ENCODE results near the gene MYOZ3. TPM values are rescaled to one million over a fixed set of nuclear protein-coding genes. Genes with fewer than 3 reads are reported as not detected.

MYOZ3 gene
- total RNA-seq, 1 experiment from 2014 or later = 0.45 TPM

DNA sequence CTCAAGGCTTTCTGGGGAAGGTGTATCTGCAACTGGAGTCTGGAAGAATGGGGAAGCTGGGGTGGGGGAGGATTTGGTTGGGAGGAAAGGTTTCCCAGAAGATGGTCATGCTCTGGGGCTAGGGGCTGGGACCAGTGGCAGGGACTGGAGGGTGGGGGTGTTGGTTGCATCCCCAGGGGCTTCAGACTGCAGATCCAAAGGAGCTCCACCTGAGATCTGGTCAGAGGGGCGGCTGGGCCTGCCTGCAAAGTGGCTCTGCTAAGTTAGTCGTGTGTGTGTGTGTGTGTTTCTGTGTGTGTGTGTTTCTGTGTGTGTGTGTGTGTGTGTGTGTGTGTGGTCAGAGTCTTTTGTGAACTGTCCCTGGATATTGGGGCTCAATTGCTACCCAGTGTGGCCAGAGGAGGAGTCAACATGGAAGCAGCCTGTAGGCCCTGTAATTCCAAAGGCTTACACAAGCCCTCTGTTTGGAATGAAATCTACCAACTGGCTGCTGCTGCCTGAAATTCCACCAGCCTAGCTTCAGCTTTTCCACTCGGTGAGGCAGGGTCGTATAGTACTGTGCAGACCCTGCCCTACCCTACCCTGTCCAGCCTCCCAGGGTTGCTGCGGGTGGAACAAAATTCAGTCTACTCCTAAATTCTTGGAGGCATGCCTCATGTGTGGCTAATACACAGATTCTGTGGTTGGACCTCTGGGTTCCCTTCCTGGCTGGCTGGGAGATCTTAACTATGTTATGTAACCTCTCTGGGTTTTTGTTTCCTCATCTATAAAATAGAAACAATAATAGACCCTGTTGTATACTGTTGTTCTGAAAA, 33.1 kb upstream of the MYOZ3 start:
- no peak for DNase-seq (ENCODE audit: low spot score)

DNA sequence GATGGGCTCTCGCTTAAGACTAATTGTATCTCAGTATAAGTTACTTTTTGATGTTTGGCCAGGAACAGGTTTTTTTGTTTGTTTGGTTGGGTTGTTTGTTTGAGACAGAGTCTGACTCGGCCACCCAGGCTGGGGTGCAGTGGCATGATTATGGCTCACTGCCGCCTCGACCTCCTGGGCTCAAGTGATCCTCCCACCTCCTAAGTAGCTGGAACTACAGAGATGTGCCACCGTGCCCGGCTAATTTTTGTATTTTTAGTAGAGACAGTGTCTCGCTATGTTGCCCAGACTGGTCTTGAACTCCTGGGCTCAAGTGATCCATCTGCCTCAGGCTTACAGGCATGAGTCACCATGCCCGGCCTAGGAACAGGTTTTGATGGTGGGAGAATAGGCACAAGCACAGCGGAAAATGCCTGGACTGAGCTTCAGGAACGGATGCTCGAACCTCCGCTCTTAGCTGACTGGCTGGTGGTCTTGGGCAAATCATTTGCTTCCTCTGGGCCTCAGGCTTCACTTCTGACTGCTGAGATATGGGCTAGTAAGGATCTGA, 32.0 kb upstream of the MYOZ3 start:
- DNase-seq (ENCODE audit: low spot score) = no peak

DNA sequence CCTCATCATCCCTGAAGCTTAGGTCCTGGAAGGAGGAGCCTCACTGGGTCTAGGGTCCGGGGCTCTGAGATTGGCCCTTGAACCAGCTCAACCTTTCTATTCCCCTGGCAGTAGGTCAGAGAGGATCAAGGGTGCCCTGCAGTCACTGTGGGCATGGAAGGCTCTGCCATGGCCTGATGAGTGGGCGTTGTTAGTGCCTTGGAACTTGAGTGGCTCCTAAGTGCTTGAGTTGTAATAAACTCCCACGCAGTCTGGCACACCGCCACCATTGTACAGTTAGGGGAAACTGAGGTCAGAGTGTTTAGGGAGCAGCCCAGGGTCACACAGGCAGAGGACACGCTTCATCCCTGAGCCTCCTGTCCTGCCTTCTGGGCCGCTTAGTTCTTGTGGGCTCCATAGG, 31.0 kb upstream of the MYOZ3 start:
- DNase-seq (ENCODE audit: low spot score) = no peak

DNA sequence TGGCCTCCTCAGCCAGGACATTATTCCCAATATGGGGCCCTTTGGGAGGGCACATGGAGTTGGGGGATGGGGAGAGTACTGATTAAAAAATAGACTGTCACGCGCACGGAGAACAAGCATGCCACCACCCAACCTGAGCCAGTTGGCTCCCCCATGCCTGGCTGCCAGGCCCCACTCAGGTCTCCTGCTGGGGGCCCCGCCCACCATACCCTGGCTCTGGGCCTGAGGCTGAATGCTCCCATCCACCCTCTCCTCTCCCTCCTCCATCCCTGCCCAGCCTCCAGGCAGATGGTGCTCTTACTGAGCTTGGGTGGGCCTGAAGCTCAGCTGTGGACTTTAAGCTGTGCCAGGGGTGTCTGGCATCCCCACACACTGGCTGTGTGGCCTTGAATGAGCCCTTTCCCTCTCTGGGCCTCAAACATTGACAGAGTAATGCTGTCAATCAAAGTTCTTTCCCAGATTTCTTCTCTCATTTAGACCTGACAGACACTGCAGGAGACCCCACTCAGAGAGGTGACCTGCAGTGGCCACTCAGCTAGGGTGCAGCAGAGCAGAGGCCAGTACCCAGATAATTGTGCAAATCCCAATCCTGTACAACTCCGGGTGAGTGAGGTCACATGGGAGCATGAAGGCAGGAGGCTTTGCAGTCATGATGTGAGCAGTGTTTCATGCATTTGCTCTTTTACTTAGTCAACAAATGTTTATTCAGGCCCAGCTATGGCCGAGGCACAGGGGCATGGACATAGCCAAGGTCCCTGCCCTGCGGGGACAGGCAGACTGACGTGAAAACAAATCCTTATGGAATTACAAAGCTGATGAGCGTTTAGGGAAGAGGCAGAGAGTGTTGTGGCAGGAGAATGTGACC, 30.4 kb upstream of the MYOZ3 start:
- no peak for DNase-seq (ENCODE audit: low spot score)

GRCh38 chr5:150631326-150631701, 29.7 kb upstream of the MYOZ3 start:
- DNase-seq (ENCODE audit: low spot score) = no peak

- DNase-seq (ENCODE audit: low spot score) = peak; percentile 74
Observed at GRCh38 chr5:150632305-150633160, 28.5 kb upstream of the MYOZ3 start.

- DNase-seq (ENCODE audit: low spot score) = no peak
Observed at GRCh38 chr5:150633429-150633828, 27.6 kb upstream of the MYOZ3 start.

- DNase-seq (ENCODE audit: low spot score) = peak; percentile 91
Observed at GRCh38 chr5:150636391-150637244, 24.4 kb upstream of the MYOZ3 start.

DNA sequence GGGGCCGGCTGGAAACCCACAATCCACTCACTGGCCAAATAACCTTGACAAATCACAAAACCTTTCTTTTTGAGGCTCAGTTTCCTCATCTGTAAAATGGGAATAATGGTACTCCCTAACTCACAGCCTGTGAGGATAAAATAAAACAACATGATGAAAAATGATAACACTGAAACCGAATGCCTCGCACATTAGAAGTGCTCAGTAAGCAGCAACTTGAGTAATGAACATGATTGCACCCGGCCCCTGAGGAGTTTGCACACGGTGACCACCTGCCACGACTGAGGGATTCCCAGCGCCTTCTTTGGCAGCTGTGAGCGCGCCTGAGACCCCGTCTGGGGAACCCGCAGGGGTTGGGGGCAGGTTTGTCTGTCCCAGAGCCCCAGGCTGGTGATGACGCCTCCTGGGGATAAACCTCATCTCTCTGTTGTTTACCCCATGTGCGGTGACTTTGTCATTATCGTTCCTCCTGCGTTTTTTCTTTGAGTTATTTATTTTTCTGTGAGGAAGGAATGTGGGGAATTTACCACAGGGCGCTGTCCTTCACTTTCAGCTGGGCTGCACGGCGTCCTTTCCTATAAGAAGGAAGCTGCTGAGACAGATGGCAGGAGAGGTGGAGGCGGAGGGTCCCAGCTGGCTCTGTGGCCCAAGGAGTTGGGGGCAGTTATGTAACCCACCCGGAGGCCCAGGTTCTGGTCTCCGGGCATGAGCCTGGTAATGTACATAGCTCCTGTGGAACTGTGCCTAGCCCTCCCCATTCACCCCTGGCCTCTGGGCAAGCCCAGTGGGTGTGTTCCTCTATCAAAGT, 23.6 kb upstream of the MYOZ3 start:
- DNase-seq (ENCODE audit: low spot score) = peak; percentile 96

DNA sequence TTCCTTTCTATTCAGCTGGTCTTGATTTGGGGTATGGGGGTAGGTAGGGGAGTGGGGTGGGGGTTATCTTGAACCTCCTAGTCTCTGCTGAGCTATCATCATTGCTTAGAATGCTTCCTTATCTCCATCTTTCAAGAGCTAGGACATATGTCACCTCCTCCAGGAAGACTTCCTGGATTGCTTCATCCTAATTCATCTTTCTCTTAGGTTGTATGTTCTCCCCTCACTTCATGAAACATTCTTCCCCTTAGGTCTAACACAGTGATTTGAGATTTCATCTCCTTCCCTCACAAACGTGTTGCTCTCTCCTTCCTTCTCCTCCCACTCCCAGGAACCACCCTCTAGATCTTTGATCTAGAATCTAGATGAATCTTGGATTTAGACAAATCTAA, 23.0 kb upstream of the MYOZ3 start:
- DNase-seq (ENCODE audit: low spot score) = no peak

GRCh38 chr5:150638488-150639376, 22.3 kb upstream of the MYOZ3 start:
- DNase-seq (ENCODE audit: low spot score) = no peak

DNA sequence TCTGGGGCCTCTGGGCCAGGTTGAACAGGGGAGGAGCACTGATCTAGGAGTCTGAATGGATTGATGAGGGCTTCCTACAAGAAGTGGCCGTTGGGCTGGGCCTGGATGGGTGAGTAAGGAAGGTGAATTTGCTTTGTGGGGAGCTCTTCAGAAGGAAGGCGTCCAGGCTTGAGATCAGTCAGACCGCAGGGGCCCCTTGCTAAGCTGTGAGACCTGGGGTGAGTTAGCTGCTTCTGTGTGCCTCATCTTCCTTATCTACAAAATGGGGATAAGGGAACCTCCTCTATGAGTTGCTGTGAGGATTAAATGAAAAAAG, 21.7 kb upstream of the MYOZ3 start:
- DNase-seq (ENCODE audit: low spot score) = no peak

GRCh38 chr5:150639751-150640150, 21.3 kb upstream of the MYOZ3 start:
- DNase-seq (ENCODE audit: low spot score) = no peak

DNA sequence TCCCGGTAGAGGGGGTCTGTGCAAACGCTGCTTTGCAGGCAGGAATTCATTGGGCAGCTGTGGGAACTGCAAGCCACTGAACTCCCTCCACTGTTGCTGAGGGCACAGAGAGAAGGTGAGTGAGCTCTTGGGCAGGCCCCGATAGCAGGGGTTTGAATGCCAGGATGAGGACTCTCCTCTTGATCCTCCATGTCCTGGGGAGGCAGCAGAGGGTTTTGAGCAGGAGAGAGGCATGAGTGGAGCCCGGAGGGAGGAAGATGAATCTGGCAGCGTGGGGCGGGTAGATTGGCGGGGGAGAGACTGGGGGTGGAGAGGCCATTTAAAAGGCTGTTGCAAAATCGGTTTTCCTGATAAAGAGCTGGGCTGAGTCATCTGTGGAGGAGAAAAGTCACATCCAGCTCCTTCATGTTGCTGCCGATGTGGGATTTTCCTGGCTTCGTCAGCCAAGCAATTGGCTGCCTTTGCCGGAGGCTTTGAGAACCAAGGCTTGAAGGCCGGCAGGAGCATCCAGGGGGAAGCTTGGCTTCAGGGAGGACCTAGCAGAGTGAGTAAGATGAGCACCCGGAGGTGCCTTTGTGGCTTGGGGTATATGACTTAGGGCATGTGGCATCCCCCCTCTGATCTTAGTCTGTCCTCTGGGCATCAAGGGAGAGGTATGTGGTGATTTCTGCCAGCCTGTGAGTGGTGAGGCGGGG, 20.6 kb upstream of the MYOZ3 start, which contains the start of gene SYNPO:
Gene SYNPO, plus strand, starts transcription at position 350 of the 695 bp plus-strand sequence. CDS start 7,616 bp downstream, outside the sequence.
- peak; percentile 97 for DNase-seq (ENCODE audit: low spot score)

- DNase-seq (ENCODE audit: low spot score) = peak; percentile 80
Observed at GRCh38 chr5:150641006-150641570, 20.0 kb upstream of the MYOZ3 start.

GRCh38 chr5:150641824-150642566, 19.1 kb upstream of the MYOZ3 start:
- DNase-seq (ENCODE audit: low spot score) = no peak

DNA sequence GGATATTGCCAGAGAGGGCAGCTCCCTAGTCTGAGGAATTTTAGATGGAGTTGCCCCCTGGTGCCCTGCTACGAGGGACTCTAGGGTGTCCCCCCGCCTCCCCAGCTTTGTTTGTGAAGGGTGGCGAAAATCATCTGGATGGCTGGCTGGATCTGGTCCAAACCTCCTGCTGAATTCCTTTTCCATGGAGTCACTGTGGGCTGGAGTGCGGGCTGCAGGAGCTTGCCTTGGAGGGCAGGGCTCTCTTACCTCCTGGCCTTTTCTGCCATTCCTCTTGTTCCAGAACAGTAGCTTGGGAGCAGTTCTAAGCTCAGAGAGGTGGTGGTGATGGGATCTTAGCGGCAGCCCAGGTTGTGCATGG, 18.5 kb upstream of the MYOZ3 start:
- peak; percentile 98 for DNase-seq (ENCODE audit: low spot score)

Data from A172 (cell line).